Measurements from ENCODE around the gene MPDZ. TPM values are rescaled to one million over a fixed set of nuclear protein-coding genes. Genes with fewer than 3 reads are reported as not detected.

The MPDZ gene
- total RNA-seq, 1 experiment from 2014 or later, result 26.1 TPM

DNA sequence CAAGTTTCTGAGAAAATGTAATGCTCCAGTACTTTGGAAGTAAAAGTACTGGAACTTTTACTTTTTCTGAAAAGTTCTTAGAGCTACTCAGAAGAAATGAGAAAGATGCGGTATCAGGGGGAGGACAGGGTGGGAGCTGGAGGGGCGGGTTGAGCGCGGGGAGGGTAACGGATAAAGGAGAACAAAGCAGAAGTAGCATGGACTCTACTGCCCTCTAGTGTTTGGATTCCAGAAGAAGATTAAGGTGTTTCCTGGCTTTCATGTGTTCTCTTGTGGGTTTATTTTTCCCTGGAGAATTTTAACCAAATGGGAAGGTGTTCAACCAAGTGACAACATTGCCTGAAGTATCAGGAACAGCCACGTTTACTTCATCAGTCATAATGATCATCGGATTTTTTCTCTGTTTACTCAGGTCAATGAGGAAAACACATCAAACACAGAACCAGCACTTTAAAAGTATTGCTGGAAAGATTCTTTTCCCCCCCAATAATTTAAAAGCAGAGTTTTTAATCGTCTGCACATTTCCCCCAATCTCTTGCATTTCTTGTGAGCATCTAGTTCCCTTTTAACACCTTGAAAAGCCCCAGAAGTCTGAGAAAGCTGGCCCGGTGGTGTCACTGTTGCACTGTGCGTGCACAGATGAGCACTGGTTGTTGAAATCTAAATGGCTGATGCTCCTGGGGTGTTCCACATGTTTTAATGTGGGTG is 190.6 kb downstream of the MPDZ start:
- peak; percentile 67 for DNase-seq (ENCODE audit: low read depth)

DNA sequence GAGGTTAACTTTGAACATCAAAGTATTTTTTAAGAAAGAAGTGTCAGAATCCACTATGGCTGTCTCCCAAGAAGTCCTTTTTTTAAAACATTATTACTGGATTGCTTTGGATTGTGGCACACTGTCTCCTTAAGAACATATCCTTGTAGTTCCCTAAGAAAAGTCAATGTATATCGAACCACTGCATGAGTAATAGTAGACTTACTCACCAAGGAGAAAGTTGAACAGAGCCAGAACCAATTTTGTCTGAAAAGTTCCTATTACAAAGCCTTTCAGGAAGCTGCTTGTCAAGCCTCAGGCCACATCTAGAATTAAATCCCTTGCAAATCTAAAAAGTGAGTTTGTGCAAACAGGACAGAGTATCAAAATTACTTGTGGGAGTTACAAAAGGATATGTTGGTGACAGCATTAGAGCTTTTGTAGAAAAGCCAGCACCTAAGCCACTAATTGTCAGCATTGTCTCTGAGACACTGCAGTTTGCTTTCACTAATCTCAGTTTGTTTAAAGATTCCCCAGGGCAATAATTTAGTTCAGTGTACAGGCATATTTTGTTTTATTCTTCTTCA is 195.4 kb downstream of the MPDZ start:
- peak; percentile 16 for DNase-seq (ENCODE audit: low read depth)

- DNase-seq (ENCODE audit: low read depth), result no peak
Measured at GRCh38 chr9:13083366-13083765, 196.1 kb downstream of the MPDZ start.

DNA sequence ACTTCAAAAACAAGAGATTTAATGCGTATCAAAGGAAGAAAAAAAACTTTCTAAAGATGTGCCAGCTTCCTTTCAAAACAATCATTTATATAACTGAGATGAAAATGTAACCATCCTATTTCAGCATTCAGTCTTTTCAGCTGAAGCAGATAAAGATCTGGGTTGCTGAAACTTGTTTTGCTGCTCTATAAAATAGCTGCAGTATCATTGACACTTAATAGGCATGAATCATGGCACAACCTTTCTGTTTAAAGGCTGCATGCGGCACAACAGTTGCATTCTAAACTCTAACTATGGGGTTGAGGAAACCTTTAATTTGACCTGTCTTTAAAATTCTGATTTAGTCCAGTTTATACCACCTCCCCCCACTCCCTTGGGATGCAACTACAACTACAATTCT is 196.7 kb downstream of the MPDZ start:
- DNase-seq (ENCODE audit: low read depth), result no peak

GRCh38 chr9:13078164-13078563 is 201.3 kb downstream of the MPDZ start:
- DNase-seq (ENCODE audit: low read depth), result no peak

- DNase-seq (ENCODE audit: low read depth), result no peak
Measured at GRCh38 chr9:13076616-13077015, 202.9 kb downstream of the MPDZ start.

GRCh38 chr9:13071921-13072320 is 207.6 kb downstream of the MPDZ start:
- no peak for DNase-seq (ENCODE audit: low read depth)

GRCh38 chr9:13070612-13071595 is 208.6 kb downstream of the MPDZ start:
- DNase-seq (ENCODE audit: low read depth), result no peak

GRCh38 chr9:13069498-13069897 is 210.0 kb downstream of the MPDZ start:
- DNase-seq (ENCODE audit: low read depth), result no peak

DNA sequence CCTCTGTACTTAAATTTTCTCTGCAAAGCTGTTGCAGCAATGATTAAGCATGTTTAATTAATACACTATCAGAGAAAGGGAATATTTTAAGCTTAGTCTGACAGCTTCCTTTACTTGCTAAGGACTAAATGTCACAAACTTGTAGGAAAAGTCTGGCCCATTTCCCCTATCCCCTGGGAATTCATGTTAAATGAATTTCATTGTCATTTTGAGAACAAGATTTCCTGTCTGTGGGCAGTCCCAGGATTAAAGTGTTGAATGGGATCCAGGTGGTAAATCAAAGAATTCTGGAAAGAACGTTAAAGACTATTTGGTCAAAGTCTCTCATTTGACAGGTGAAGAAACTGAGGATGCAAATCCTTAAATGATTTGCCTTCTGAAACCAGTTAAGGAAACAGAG is 214.8 kb downstream of the MPDZ start:
- no peak for DNase-seq (ENCODE audit: low read depth)

DNA sequence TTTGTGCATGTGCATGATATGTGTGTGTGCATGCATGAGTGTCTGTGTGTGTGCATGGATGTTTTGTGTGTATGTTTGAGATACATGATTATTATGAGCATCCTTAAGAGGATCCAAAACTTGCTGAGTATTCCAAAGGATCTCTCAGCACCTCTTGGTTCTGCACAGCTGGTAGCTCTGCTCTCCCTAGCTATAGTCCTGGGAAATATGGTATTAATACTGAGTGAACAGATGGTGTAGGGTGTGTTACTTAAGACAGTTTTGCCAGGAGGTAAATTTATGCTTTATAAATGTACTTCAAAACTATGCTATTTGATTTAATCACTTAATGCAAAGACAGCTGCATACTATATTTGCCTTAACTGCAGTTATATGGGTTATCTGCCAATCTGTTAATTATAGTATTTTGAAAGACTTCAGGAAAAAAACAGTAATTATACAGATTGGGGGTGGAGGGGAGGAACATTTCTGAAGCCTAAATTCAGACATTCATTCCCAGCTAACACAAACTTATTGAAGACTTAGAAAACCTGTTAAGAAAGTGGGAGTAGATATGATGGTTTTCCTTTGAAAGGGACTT is 215.5 kb downstream of the MPDZ start:
- no peak for DNase-seq (ENCODE audit: low read depth)

GRCh38 chr9:13061390-13061789 is 218.1 kb downstream of the MPDZ start:
- no peak for DNase-seq (ENCODE audit: low read depth)
